Measurements from ENCODE around the gene PHF13. TPM values are rescaled to one million over a fixed set of nuclear protein-coding genes. Genes with fewer than 3 reads are reported as not detected.

PHF13 gene
- total and polyA plus RNA-seq, 9 of the 15 experiments (the other 6 are each of a cell fraction or from before 2014, with no cell fraction given) = 1.8 to 36.1 (median 11.7) TPM

DNA sequence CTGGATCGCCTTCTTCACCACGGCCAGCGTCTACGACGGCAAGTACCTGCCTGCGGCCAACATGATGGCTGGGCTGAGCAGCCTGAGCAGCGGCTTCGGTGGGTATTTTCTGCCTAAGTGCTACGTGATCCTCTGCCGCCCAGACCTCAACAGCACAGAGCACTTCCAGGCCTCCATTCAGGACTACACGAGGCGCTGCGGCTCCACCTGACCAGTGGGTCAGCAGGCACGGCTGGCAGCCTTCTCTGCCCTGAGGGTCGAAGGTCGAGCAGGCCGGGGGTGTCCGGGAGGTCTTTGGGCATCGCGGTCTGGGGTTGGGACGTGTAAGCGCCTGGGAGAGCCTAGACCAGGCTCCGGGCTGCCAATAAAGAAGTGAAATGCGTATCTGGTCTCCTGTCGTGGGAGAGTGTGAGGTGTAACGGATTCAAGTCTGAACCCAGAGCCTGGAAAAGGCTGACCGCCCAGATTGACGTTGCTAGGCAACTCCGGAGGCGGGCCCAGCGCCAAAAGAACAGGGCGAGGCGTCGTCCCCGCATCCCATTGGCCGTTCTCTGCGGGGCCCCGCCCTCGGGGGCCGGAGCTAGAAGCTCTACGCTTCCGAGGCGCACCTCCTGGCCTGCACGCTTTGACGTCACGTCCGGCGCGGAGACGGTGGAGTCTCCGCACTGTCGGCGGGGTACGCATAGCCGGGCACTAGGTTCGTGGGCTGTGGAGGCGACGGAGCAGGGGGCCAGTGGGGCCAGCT lies 34.0 kb upstream of the PHF13 start, which contains the start of gene ZBTB48 (continued):
- TF ChIP-seq, protein P1, sequence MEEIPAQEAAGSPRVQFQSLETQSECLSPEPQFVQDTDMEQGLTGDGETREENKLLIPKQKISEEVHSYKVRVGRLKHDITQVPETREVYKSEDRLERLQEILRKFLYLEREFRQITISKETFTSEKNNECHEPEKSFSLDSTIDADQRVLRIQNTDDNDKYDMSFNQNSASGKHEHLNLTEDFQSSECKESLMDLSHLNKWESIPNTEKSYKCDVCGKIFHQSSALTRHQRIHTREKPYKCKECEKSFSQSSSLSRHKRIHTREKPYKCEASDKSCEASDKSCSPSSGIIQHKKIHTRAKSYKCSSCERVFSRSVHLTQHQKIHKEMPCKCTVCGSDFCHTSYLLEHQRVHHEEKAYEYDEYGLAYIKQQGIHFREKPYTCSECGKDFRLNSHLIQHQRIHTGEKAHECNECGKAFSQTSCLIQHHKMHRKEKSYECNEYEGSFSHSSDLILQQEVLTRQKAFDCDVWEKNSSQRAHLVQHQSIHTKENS (CRISPR knock-in tag; IDR thresholded peaks at IDR 0.05) = no peak
- TF ChIP-seq FOXA3 (CRISPR knock-in tag; conservative IDR thresholded peaks at IDR 0.05 in 1 of 2, IDR thresholded peaks at IDR 0.05 in 1 of 2) (peak in 1 of 2 experiments; percentile 15; a peak in 1 of 4 replicates), ZNF766 (CRISPR knock-in tag; conservative IDR thresholded peaks at IDR 0.05) (no peak), ZC3H11A (IDR thresholded peaks at IDR 0.05; ENCODE audit: low read depth, low read length) (no peak), KLF10 (CRISPR knock-in tag; IDR thresholded peaks at IDR 0.05) (no peak), NR2C1 (IDR thresholded peaks at IDR 0.05) (no peak; the same call in none of the 2 replicates), NR2C1 (tag; IDR thresholded peaks at IDR 0.05) (peak; percentile 73; the same call in 1 of the 2 replicates), PTRF (tag; IDR thresholded peaks at IDR 0.05) (no peak), GATAD2B (IDR thresholded peaks at IDR 0.05; ENCODE audit: borderline replicate concordance) (no peak), ARID1B (IDR thresholded peaks at IDR 0.05) (no peak), PTTG1 (tag; IDR thresholded peaks at IDR 0.05; ENCODE audit: low read depth) (no peak), HDAC3 (IDR thresholded peaks at IDR 0.05; ENCODE audit: borderline replicate concordance, partially characterized antibody) (no peak), RFX7 (CRISPR knock-in tag; IDR thresholded peaks at IDR 0.05) (no peak), ZNF668 (CRISPR knock-in tag; IDR thresholded peaks at IDR 0.05) (no peak; the same call in 1 of the 2 replicates), ZNF830 (CRISPR knock-in tag; IDR thresholded peaks at IDR 0.05) (0 out of 2 replicates have a peak, but pooled peaks have one; percentile 35), PHF20 (IDR thresholded peaks at IDR 0.05; ENCODE audit: partially characterized antibody) (peak; percentile 64)
- TF ChIP-seq, protein P2, sequence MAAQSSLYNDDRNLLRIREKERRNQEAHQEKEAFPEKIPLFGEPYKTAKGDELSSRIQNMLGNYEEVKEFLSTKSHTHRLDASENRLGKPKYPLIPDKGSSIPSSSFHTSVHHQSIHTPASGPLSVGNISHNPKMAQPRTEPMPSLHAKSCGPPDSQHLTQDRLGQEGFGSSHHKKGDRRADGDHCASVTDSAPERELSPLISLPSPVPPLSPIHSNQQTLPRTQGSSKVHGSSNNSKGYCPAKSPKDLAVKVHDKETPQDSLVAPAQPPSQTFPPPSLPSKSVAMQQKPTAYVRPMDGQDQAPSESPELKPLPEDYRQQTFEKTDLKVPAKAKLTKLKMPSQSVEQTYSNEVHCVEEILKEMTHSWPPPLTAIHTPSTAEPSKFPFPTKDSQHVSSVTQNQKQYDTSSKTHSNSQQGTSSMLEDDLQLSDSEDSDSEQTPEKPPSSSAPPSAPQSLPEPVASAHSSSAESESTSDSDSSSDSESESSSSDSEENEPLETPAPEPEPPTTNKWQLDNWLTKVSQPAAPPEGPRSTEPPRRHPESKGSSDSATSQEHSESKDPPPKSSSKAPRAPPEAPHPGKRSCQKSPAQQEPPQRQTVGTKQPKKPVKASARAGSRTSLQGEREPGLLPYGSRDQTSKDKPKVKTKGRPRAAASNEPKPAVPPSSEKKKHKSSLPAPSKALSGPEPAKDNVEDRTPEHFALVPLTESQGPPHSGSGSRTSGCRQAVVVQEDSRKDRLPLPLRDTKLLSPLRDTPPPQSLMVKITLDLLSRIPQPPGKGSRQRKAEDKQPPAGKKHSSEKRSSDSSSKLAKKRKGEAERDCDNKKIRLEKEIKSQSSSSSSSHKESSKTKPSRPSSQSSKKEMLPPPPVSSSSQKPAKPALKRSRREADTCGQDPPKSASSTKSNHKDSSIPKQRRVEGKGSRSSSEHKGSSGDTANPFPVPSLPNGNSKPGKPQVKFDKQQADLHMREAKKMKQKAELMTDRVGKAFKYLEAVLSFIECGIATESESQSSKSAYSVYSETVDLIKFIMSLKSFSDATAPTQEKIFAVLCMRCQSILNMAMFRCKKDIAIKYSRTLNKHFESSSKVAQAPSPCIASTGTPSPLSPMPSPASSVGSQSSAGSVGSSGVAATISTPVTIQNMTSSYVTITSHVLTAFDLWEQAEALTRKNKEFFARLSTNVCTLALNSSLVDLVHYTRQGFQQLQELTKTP (IDR thresholded peaks at IDR 0.05; ENCODE audit: low read depth in 1 of 2, partially characterized antibody in 2 of 2) = no peak
- TF ChIP-seq, protein P3, sequence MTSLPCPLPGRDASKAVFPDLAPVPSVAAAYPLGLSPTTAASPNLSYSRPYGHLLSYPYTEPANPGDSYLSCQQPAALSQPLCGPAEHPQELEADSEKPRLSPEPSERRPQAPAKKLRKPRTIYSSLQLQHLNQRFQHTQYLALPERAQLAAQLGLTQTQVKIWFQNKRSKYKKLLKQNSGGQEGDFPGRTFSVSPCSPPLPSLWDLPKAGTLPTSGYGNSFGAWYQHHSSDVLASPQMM (CRISPR knock-in tag; IDR thresholded peaks at IDR 0.05) = no peak
- TF ChIP-seq, protein P4, sequence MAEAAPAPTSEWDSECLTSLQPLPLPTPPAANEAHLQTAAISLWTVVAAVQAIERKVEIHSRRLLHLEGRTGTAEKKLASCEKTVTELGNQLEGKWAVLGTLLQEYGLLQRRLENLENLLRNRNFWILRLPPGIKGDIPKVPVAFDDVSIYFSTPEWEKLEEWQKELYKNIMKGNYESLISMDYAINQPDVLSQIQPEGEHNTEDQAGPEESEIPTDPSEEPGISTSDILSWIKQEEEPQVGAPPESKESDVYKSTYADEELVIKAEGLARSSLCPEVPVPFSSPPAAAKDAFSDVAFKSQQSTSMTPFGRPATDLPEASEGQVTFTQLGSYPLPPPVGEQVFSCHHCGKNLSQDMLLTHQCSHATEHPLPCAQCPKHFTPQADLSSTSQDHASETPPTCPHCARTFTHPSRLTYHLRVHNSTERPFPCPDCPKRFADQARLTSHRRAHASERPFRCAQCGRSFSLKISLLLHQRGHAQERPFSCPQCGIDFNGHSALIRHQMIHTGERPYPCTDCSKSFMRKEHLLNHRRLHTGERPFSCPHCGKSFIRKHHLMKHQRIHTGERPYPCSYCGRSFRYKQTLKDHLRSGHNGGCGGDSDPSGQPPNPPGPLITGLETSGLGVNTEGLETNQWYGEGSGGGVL (CRISPR knock-in tag; IDR thresholded peaks at IDR 0.05) = no peak

Data from K562 (cell line).